Activated CD4-positive, alpha-beta memory T cell treated with anti-CD3 and anti-CD28 coated beads for 36 hours (primary cell): Measurements from ENCODE around the gene MNS1. TPM values are rescaled to one million over a fixed set of nuclear protein-coding genes. Genes with fewer than 3 reads are reported as not detected.

Source experiments
- CTCF ChIA-PET: fragments of 350-600 bp; sonication (Branson Sonifier 250); formaldehyde crosslinking; loops from one replicate; lab custom pipeline; 2021; ENCODE audit warnings: antibody characterized with exemption, inconsistent platforms; lab: Charles Lee
- POLR2A ChIA-PET: fragments of 350-600 bp; sonication (Branson Sonifier 250); formaldehyde crosslinking; loops from one replicate; lab custom pipeline; 2021; ENCODE audit warnings: antibody characterized with exemption; lab: Charles Lee
- DNase-seq: peaks from one replicate; pipeline ENCODE4 v3.0.0-alpha.2; 2020
- H3K27ac Mint-ChIP-seq: one replicate; pipeline ENCODE4 v1.8.0; 2021; ENCODE audit warnings: mixed read lengths
- H3K27me3 Mint-ChIP-seq: one replicate; pipeline ENCODE4 v1.8.0; 2021; ENCODE audit warnings: mixed read lengths
- H3K36me3 Mint-ChIP-seq: one replicate; pipeline ENCODE4 v1.8.0; 2021; ENCODE audit warnings: mixed read lengths
- H3K4me1 Mint-ChIP-seq: one replicate; pipeline ENCODE4 v1.8.0; 2021; ENCODE audit warnings: low read depth, mixed read lengths
- H3K4me3 Mint-ChIP-seq: one replicate; pipeline ENCODE4 v1.8.0; 2021; ENCODE audit warnings: mild to moderate bottlenecking, mixed read lengths
- H3K9me3 Mint-ChIP-seq: one replicate; pipeline ENCODE4 v1.8.0; 2021; ENCODE audit warnings: mixed read lengths
- intact Hi-C: fragments of 100-400 bp; cut with micrococcal nuclease; formaldehyde crosslinking; loops from one replicate; pipeline ENCODE4 v1.15.1; 2023
- total RNA-seq, 2 experiments: library from RNA; stranded (reverse); gene quantifications; one replicate each; pipeline ENCODE4 v1.2.3, GENCODE V29; 2021

The MNS1 gene
- total RNA-seq, 2 experiments from 2014 or later, result 0.10 to 0.36 TPM

DNA sequence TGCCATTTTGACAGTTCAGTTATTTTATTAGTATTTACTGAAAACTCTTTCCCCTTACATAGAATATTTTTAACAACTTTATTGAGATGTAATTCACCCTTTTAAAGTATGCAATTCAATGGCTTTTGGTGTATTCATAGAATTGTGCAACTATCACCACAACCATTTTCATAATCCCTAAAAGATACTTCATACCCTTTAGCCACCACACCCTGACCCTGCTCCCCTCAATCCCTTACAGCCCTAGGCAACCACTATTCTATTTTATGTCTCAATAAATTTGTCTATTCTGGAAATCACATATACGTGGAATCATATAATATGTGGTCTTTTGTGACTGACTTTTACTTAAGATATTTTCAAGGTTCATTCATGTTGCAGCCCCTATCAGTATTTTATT lies 70.0 kb downstream of the MNS1 start:
- Mint-ChIP-seq H3K27ac (no peak overlapping the region), H3K4me3 (no peak overlapping the region)
- intact Hi-C loops, result no loop called here

GRCh38 chr15:56393277-56393676 lies 71.7 kb downstream of the MNS1 start:
- ChIA-PET POLR2A (no interaction called here), CTCF (no interaction called here)
- Mint-ChIP-seq H3K4me3 (no peak overlapping the region), H3K36me3 (no peaks in the 10 kb centered on the region), H3K27me3 (no peaks in the 10 kb centered on the region), H3K4me1 (peaks cover 2% of the 10 kb centered on the region), H3K9me3 (no peaks in the 10 kb centered on the region), H3K27ac (no peak overlapping the region)
- intact Hi-C loops, result no loop called here
- DNase-seq, result no peak

More for the DNA sequence above, 70.0 kb downstream of the MNS1 start:
- no peak for DNase-seq
- ChIA-PET POLR2A (no interaction called here), CTCF (no interaction called here)
- Mint-ChIP-seq H3K36me3 (no peaks in the 10 kb centered on the region), H3K27me3 (peaks cover 2% of the 10 kb centered on the region), H3K4me1 (peaks cover 2% of the 10 kb centered on the region), H3K9me3 (no peaks in the 10 kb centered on the region)

DNA sequence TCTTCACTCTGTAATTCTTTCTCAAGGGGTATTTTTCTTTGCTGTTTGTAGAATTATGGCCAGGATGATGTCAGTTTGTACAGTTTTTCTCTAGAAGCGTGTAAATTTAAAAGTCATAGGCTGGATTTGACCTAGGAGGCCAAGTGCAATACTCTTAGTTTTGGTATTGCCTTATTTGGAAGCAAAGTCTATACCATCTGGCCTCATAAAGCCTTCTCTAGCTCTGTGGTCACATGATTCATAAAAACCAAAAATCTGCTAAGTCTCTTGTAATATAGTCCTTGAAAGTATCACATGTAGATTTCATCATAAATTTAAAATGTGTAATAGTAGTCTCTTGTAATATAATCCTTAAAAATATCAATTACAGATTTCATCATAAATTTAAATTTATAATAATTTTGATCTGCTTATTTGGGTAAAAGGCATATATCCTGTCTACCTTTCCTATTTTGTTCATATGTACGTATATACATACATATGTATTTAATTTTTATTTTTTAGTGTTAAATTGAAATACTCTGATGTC lies 74.1 kb downstream of the MNS1 start:
- Mint-ChIP-seq H3K27me3 (no peaks in the 10 kb centered on the region), H3K9me3 (peaks cover 2% of the 10 kb centered on the region), H3K27ac (no peak overlapping the region), H3K4me1 (peaks cover 2% of the 10 kb centered on the region), H3K4me3 (no peak overlapping the region), H3K36me3 (no peaks in the 10 kb centered on the region)
- no peak for DNase-seq
- intact Hi-C loops, result no loop called here
- ChIA-PET CTCF (no interaction called here), POLR2A (no interaction called here)

GRCh38 chr15:56385908-56386307 lies 79.0 kb downstream of the MNS1 start:
- Mint-ChIP-seq H3K4me3 (no peak overlapping the region), H3K27me3 (no peaks in the 10 kb centered on the region), H3K9me3 (peaks cover 2% of the 10 kb centered on the region), H3K27ac (no peak overlapping the region), H3K4me1 (peaks cover 2% of the 10 kb centered on the region), H3K36me3 (no peaks in the 10 kb centered on the region)
- no peak for DNase-seq
- intact Hi-C loops, result no loop called here
- POLR2A ChIA-PET, result no interaction called here
- CTCF ChIA-PET, result no interaction called here

- intact Hi-C loops, result no loop called here
- Mint-ChIP-seq H3K27ac (no peak overlapping the region), H3K27me3 (peaks cover 6% of the 10 kb centered on the region), H3K4me3 (no peak overlapping the region), H3K36me3 (no peaks in the 10 kb centered on the region), H3K4me1 (no peaks in the 10 kb centered on the region), H3K9me3 (peaks cover 19% of the 10 kb centered on the region)
- no peak for DNase-seq
- POLR2A ChIA-PET, result no interaction called here
- CTCF ChIA-PET, result no interaction called here
These were observed 81.9 kb downstream of the MNS1 start for GRCh38 chr15:56383010-56383409.

Other genes starting within 250 kb of the MNS1 start
- gene RFX7, start 221.3 kb downstream of the MNS1 start, total RNA-seq, result 10 to 100 TPM; 20.5 to 22.1 TPM
- gene TEX9, start 99.7 kb downstream of the MNS1 start, total RNA-seq, result 1 to 10 TPM; 1.3 to 1.6 TPM